ENCODE results near the gene OR2T33. TPM values are rescaled to one million over a fixed set of nuclear protein-coding genes. Genes with fewer than 3 reads are reported as not detected.
A peak's percentile ranks its signal among the peaks of the same experiment; 100 is the strongest.
"Not testable (repeated sequence)": the region's sequence is repeated elsewhere in the genome, so short reads cannot be mapped to it uniquely, and the experiment has no call there.

Gene OR2T33
- polyA plus RNA-seq (2014; cell fraction: cytosol; rRNA removed) = not detected in 2 replicates
- not detected in 2 replicates for polyA plus RNA-seq (2014; cell fraction: nucleus; rRNA removed)

GRCh38 chr1:248277876-248278275 is at the start of gene OR2T33:
OR2T33 (minus strand) TSS chr1:248277976; CDS start chr1:248273814, 4,162 bp downstream.
- no peak for DNase-seq (ENCODE audit: low spot score)

GRCh38 chr1:248324468-248324867 is 46.7 kb upstream of the OR2T33 start, which contains the start of gene OR2M7:
OR2M7 (minus strand) TSS chr1:248324568; CDS start chr1:248324568, 0 bp downstream.
- no peak for DNase-seq (ENCODE audit: low spot score)

GRCh38 chr1:248316796-248317195 is 39.0 kb upstream of the OR2T33 start:
- DNase-seq (ENCODE audit: low spot score) = no peak

- not testable (repeated sequence) for DNase-seq (ENCODE audit: low spot score)
These were observed 29.0 kb upstream of the OR2T33 start for GRCh38 chr1:248306740-248307139.

GRCh38 chr1:248306103-248306502 is 28.3 kb upstream of the OR2T33 start:
- no peak for DNase-seq (ENCODE audit: low spot score)

GRCh38 chr1:248305672-248306071 is 27.9 kb upstream of the OR2T33 start:
- DNase-seq (ENCODE audit: low spot score) = not testable (repeated sequence)

GRCh38 chr1:248303324-248303723 is 25.5 kb upstream of the OR2T33 start, which contains the start of gene OR2T12:
OR2T12 (minus strand) TSS chr1:248303424; CDS start chr1:248295578, 7,846 bp downstream.
- no peak for DNase-seq (ENCODE audit: low spot score)

GRCh38 chr1:248288391-248288790 is 10.6 kb upstream of the OR2T33 start:
- DNase-seq (ENCODE audit: low spot score) = no peak

- DNase-seq (ENCODE audit: low spot score) = not testable (repeated sequence)
These were observed 4.6 kb downstream of the OR2T33 start for GRCh38 chr1:248273225-248273624.

GRCh38 chr1:248268178-248268577 is 9.6 kb downstream of the OR2T33 start:
- no peak for DNase-seq (ENCODE audit: low spot score)

GRCh38 chr1:248259309-248259708 is 18.5 kb downstream of the OR2T33 start:
- DNase-seq (ENCODE audit: low spot score) = not testable (repeated sequence)

- peak; percentile 36 for DNase-seq (ENCODE audit: low spot score)
These were observed 34.6 kb downstream of the OR2T33 start for GRCh38 chr1:248243204-248243603.

- no peak for DNase-seq (ENCODE audit: low spot score)
These were observed 38.3 kb downstream of the OR2T33 start for GRCh38 chr1:248239478-248239877.

GRCh38 chr1:248231117-248231516 is 46.7 kb downstream of the OR2T33 start, which contains the start of gene OR2M4:
OR2M4 (plus strand) TSS chr1:248231417; CDS start chr1:248238929, 7,512 bp downstream.
- DNase-seq (ENCODE audit: low spot score) = no peak

- DNase-seq (ENCODE audit: low spot score) = no peak
These were observed 48.3 kb downstream of the OR2T33 start for GRCh38 chr1:248229360-248229908.

GRCh38 chr1:248225537-248225936 is 52.2 kb downstream of the OR2T33 start:
- DNase-seq (ENCODE audit: low spot score) = no peak
